Kidney epithelial cell (primary cell): ENCODE measurements around the gene IGSF9. TPM values are rescaled to one million over a fixed set of nuclear protein-coding genes. Genes with fewer than 3 reads are reported as not detected.
A peak's percentile ranks its signal among the peaks of the same experiment; 100 is the strongest.

Source experiments
- DNase-seq: peaks from one replicate; pipeline ENCODE4 v3.0.0-alpha.2; 2010; ENCODE audit warnings: low read depth
- H3K27me3 ChIP-seq: 2 replicates; pipeline ENCODE4 v1.6.0; 2011; ENCODE audit warnings: low read length; ENCODE audit not compliant: control insufficient read depth, insufficient read depth
- H3K36me3 ChIP-seq: 2 replicates; pipeline ENCODE4 v1.5.1; 2011; ENCODE audit warnings: low read length; ENCODE audit not compliant: control insufficient read depth, insufficient read depth
- H3K4me3 ChIP-seq: 2 replicates; pipeline ENCODE4 v1.5.1; 2011; ENCODE audit warnings: low read depth, mild to moderate bottlenecking, control low read depth, low read length
- CTCF ChIP-seq: IDR thresholded peaks from 2 replicates; pipeline ENCODE4 v1.5.1; 2011; ENCODE audit warnings: mild to moderate bottlenecking, moderate library complexity, low read length, control low read depth, inconsistent platforms; ENCODE audit not compliant: insufficient read depth, poor library complexity, severe bottlenecking
- total RNA-seq: library from RNA; depleted of rRNA; stranded (reverse); fragments of >200 nt; gene quantifications from 2 replicates; pipeline ENCODE4 v1.2.3, GENCODE V29; 2015

IGSF9 gene
- total RNA-seq, 1 donor from 2014 or later: 1.7 TPM

- no peak for DNase-seq
- peaks cover 28% of the 10 kb centered on the region for H3K27me3 ChIP-seq
- H3K36me3 ChIP-seq: no peaks in the 10 kb centered on the region
- TF ChIP-seq CTCF: no peak
- H3K4me3 ChIP-seq: no peak overlapping the region
Measured at GRCh38 chr1:159938905-159939677, 6.3 kb downstream of the IGSF9 start.

DNA sequence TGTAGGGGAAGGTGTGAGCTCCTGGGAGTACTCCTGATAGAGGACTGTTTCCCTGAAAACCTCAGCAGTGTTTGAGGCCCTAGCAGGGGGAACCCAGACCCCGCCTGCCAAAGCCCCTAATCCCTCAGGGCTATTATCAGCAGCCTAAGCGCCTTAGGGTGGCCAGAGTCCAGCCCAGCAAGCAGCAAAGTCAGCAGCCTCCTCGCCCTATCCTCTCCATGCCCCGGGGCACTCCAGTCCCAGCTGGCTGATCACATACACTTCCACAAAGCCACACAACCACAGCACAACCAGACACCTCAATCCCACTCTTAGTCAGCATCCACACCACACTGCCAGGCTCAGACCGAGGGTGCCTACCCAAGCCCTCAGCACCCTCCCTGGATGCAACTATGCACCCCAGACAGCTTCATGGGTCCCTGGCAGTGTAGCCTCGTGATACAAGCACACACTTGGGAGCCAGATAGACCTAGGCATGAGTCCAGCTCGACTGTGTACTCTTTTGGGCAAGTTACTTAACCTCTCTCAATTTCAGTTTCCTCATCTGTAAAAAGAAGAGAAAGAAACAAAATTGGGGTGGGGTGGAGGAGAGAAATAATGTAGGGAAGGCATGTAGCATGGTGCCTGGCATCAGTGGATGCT, 7.1 kb downstream of the IGSF9 start:
- peaks cover 21% of the 10 kb centered on the region for H3K27me3 ChIP-seq
- H3K36me3 ChIP-seq: no peaks in the 10 kb centered on the region
- H3K4me3 ChIP-seq: no peak overlapping the region
- DNase-seq: no peak
- TF ChIP-seq CTCF: no peak

- Histone ChIP-seq H3K27me3 (peaks cover 12% of the 10 kb centered on the region), H3K36me3 (no peaks in the 10 kb centered on the region), H3K4me3 (no peak overlapping the region)
- DNase-seq: no peak
- no peak for TF ChIP-seq CTCF
Measured at GRCh38 chr1:159937054-159937750, 8.2 kb downstream of the IGSF9 start.

GRCh38 chr1:159936273-159936904, 9.0 kb downstream of the IGSF9 start:
- H3K36me3 ChIP-seq: no peaks in the 10 kb centered on the region
- peaks cover 5% of the 10 kb centered on the region for H3K27me3 ChIP-seq
- peak; percentile 99 for TF ChIP-seq CTCF
- no peak for DNase-seq
- no peak overlapping the region for H3K4me3 ChIP-seq

- no peak for TF ChIP-seq CTCF
- no peaks in the 10 kb centered on the region for H3K36me3 ChIP-seq
- H3K4me3 ChIP-seq: no peak overlapping the region
- H3K27me3 ChIP-seq: peaks cover 3% of the 10 kb centered on the region
- DNase-seq: no peak
Measured at GRCh38 chr1:159935719-159936272, 9.6 kb downstream of the IGSF9 start.
